Stimulated activated CD8-positive, alpha-beta memory T cell treated with anti-CD3 and anti-CD28 coated beads, Interleukin-12 subunit alpha, Interleukin-12 subunit beta, amount 100 ng/mL, for 4 hours (primary cell): Measurements from ENCODE around the gene PAK3.
A peak's percentile ranks its signal among the peaks of the same experiment; 100 is the strongest.

Experiments
- DNase-seq: peaks from one replicate; pipeline ENCODE4 v3.0.0-alpha.2; 2020; ENCODE audit warnings: low read depth

Gene PAK3

GRCh38 chrX:111095974-111096895, at the start of gene PAK3:
TSS of gene PAK3 (plus strand) at chrX:111096191. CDS start at chrX:111123104, 26,913 bp downstream.
- DNase-seq = no peak

- DNase-seq = no peak
Observed at GRCh38 chrX:111047575-111047974, 48.4 kb upstream of the PAK3 start.

- no peak for DNase-seq
Observed at GRCh38 chrX:111052478-111052877, 43.5 kb upstream of the PAK3 start.

GRCh38 chrX:111071542-111072277, 24.3 kb upstream of the PAK3 start:
- no peak for DNase-seq

GRCh38 chrX:111083081-111083480, 12.9 kb upstream of the PAK3 start:
- DNase-seq = no peak

- no peak for DNase-seq
Observed at GRCh38 chrX:111086591-111087006, 9.4 kb upstream of the PAK3 start.

GRCh38 chrX:111088628-111089027, 7.4 kb upstream of the PAK3 start:
- no peak for DNase-seq

GRCh38 chrX:111090458-111090857, 5.5 kb upstream of the PAK3 start:
- DNase-seq = no peak

- peak; percentile 24 for DNase-seq
Observed at GRCh38 chrX:111098874-111099273, 2.9 kb downstream of the PAK3 start.

GRCh38 chrX:111100191-111100590, 4.2 kb downstream of the PAK3 start:
- DNase-seq = no peak

GRCh38 chrX:111101580-111101979, 5.6 kb downstream of the PAK3 start:
- no peak for DNase-seq

GRCh38 chrX:111102636-111103035, 6.6 kb downstream of the PAK3 start:
- no peak for DNase-seq

- DNase-seq = no peak
Observed at GRCh38 chrX:111103246-111103645, 7.3 kb downstream of the PAK3 start.

GRCh38 chrX:111110098-111110775, 14.2 kb downstream of the PAK3 start:
- DNase-seq = no peak

- DNase-seq = no peak
Observed at GRCh38 chrX:111114806-111115205, 18.8 kb downstream of the PAK3 start.

- no peak for DNase-seq
Observed at GRCh38 chrX:111116666-111117065, 20.7 kb downstream of the PAK3 start.

- DNase-seq = no peak
Observed at GRCh38 chrX:111119341-111119740, 23.4 kb downstream of the PAK3 start.

GRCh38 chrX:111123125-111123524, 27.1 kb downstream of the PAK3 start:
- DNase-seq = no peak

- no peak for DNase-seq
Observed at GRCh38 chrX:111123606-111124179, 27.7 kb downstream of the PAK3 start.

- no peak for DNase-seq
Observed at GRCh38 chrX:111124418-111124817, 28.4 kb downstream of the PAK3 start.

GRCh38 chrX:111127038-111127437, 31.0 kb downstream of the PAK3 start:
- DNase-seq = no peak

GRCh38 chrX:111129921-111130320, 33.9 kb downstream of the PAK3 start:
- no peak for DNase-seq
